ENCODE measurements around the gene C14orf132.

C14orf132 gene

GRCh38 chr14:96090441-96091148 is 51.4 kb downstream of the C14orf132 start:
- Histone ChIP-seq H3K9ac (ENCODE audit: low read depth in 1 of 2, low read length in 2 of 2) (no peak overlapping the region), H3K27me3 (ENCODE audit: control insufficient read depth in 1 of 2, insufficient read depth in 2 of 2, low read length in 2 of 2) (no peaks in the 10 kb centered on the region), H3K36me3 (ENCODE audit: control insufficient read depth in 1 of 2, insufficient read depth in 2 of 2, low read length in 2 of 2) (peaks cover 0 to 3% of the 10 kb centered on the region in 2 donors), H3K4me1 (ENCODE audit: control insufficient read depth in 1 of 2, insufficient read depth in 2 of 2, low read length in 2 of 2) (peaks cover 6 to 12% of the 10 kb centered on the region in 2 donors), H3K9me3 (ENCODE audit: control insufficient read depth in 1 of 2, low read length in 2 of 2) (no peaks in the 10 kb centered on the region), H3K4me3 (ENCODE audit: low read depth in 1 of 2, low read length in 2 of 2) (no peak overlapping the region), H3K27ac (ENCODE audit: low read depth, low read length) (no peak overlapping the region)

GRCh38 chr14:96091149-96091693 is 52.1 kb downstream of the C14orf132 start:
- peaks cover 0 to 3% of the 10 kb centered on the region in 2 donors for H3K36me3 ChIP-seq (ENCODE audit: control insufficient read depth in 1 of 2, insufficient read depth in 2 of 2, low read length in 2 of 2)
- H3K4me3 ChIP-seq (ENCODE audit: low read depth in 1 of 2, low read length in 2 of 2), result no peak overlapping the region
- no peak overlapping the region for H3K9ac ChIP-seq (ENCODE audit: low read depth in 1 of 2, low read length in 2 of 2)
- H3K27ac ChIP-seq (ENCODE audit: low read depth, low read length), result no peak overlapping the region
- H3K27me3 ChIP-seq (ENCODE audit: control insufficient read depth in 1 of 2, insufficient read depth in 2 of 2, low read length in 2 of 2), result no peaks in the 10 kb centered on the region
- no peaks in the 10 kb centered on the region for H3K9me3 ChIP-seq (ENCODE audit: control insufficient read depth in 1 of 2, low read length in 2 of 2)
- H3K4me1 ChIP-seq (ENCODE audit: control insufficient read depth in 1 of 2, insufficient read depth in 2 of 2, low read length in 2 of 2), result peaks cover 8 to 12% of the 10 kb centered on the region in 2 donors

- peaks cover 8 to 12% of the 10 kb centered on the region in 2 donors for H3K4me1 ChIP-seq (ENCODE audit: control insufficient read depth in 1 of 2, insufficient read depth in 2 of 2, low read length in 2 of 2)
- no peak overlapping the region for H3K27ac ChIP-seq (ENCODE audit: low read depth, low read length)
- no peaks in the 10 kb centered on the region for H3K27me3 ChIP-seq (ENCODE audit: control insufficient read depth in 1 of 2, insufficient read depth in 2 of 2, low read length in 2 of 2)
- no peak overlapping the region for H3K9ac ChIP-seq (ENCODE audit: low read depth in 1 of 2, low read length in 2 of 2)
- H3K4me3 ChIP-seq (ENCODE audit: low read depth in 1 of 2, low read length in 2 of 2), result no peak overlapping the region
- peaks cover 0 to 2% of the 10 kb centered on the region in 2 donors for H3K36me3 ChIP-seq (ENCODE audit: control insufficient read depth in 1 of 2, insufficient read depth in 2 of 2, low read length in 2 of 2)
- no peaks in the 10 kb centered on the region for H3K9me3 ChIP-seq (ENCODE audit: control insufficient read depth in 1 of 2, low read length in 2 of 2)
Measured at GRCh38 chr14:96091941-96092411, 52.8 kb downstream of the C14orf132 start.

GRCh38 chr14:96092936-96093335 is 53.8 kb downstream of the C14orf132 start:
- Histone ChIP-seq H3K4me1 (ENCODE audit: control insufficient read depth in 1 of 2, insufficient read depth in 2 of 2, low read length in 2 of 2) (peaks cover 8 to 12% of the 10 kb centered on the region in 2 donors), H3K27ac (ENCODE audit: low read depth, low read length) (no peak overlapping the region), H3K4me3 (ENCODE audit: low read depth in 1 of 2, low read length in 2 of 2) (no peak overlapping the region), H3K36me3 (ENCODE audit: control insufficient read depth in 1 of 2, insufficient read depth in 2 of 2, low read length in 2 of 2) (no peaks in the 10 kb centered on the region), H3K9ac (ENCODE audit: low read depth in 1 of 2, low read length in 2 of 2) (no peak overlapping the region), H3K27me3 (ENCODE audit: control insufficient read depth in 1 of 2, insufficient read depth in 2 of 2, low read length in 2 of 2) (no peaks in the 10 kb centered on the region), H3K9me3 (ENCODE audit: control insufficient read depth in 1 of 2, low read length in 2 of 2) (no peaks in the 10 kb centered on the region)

DNA sequence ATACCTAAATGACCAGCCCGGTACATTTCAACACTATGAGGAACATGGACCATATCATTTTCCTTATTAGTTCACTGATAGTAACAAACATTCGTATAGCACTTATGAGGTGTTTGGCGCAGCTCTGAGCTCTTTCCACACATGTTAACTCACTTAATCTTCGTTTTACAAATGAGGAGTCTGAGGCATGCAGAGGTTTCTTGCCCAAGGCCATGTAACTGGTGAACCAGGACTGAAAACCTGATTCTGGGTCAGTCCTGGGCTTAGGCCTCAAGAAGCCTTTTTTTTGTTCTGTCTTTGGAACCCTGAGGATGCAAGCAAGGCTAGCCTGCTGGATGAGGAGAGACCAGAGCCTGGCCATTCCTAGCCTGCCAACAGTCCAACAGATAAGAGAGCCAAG is 55.0 kb downstream of the C14orf132 start:
- Histone ChIP-seq H3K9me3 (ENCODE audit: control insufficient read depth in 1 of 2, low read length in 2 of 2) (no peaks in the 10 kb centered on the region), H3K4me1 (ENCODE audit: control insufficient read depth in 1 of 2, insufficient read depth in 2 of 2, low read length in 2 of 2) (peaks cover 8 to 12% of the 10 kb centered on the region in 2 donors), H3K4me3 (ENCODE audit: low read depth in 1 of 2, low read length in 2 of 2) (no peak overlapping the region), H3K27me3 (ENCODE audit: control insufficient read depth in 1 of 2, insufficient read depth in 2 of 2, low read length in 2 of 2) (no peaks in the 10 kb centered on the region), H3K9ac (ENCODE audit: low read depth in 1 of 2, low read length in 2 of 2) (no peak overlapping the region), H3K27ac (ENCODE audit: low read depth, low read length) (no peak overlapping the region), H3K36me3 (ENCODE audit: control insufficient read depth in 1 of 2, insufficient read depth in 2 of 2, low read length in 2 of 2) (no peaks in the 10 kb centered on the region)

DNA sequence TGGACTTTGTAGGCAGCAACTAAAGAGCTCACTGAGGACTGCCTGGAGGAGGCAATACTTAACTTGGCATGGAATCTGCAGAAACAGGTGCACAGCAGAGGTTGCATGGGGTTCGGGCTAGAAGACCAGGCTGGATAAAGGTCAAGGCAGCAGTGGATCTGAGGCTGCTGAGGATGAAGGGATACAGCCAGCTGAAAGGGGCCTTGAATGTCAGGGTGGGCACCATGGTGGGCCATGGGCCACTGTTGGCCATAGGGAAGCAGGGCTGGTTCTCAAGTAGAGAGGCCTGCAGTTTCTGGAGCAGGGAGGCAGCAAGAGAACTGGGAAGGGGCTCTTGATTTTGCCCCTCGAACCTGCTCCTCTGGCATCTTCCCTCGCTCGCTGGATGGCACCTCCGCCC is 55.5 kb downstream of the C14orf132 start:
- Histone ChIP-seq H3K27me3 (ENCODE audit: control insufficient read depth in 1 of 2, insufficient read depth in 2 of 2, low read length in 2 of 2) (no peaks in the 10 kb centered on the region), H3K4me3 (ENCODE audit: low read depth in 1 of 2, low read length in 2 of 2) (no peak overlapping the region), H3K9ac (ENCODE audit: low read depth in 1 of 2, low read length in 2 of 2) (no peak overlapping the region), H3K4me1 (ENCODE audit: control insufficient read depth in 1 of 2, insufficient read depth in 2 of 2, low read length in 2 of 2) (peaks cover 8 to 12% of the 10 kb centered on the region in 2 donors), H3K36me3 (ENCODE audit: control insufficient read depth in 1 of 2, insufficient read depth in 2 of 2, low read length in 2 of 2) (no peaks in the 10 kb centered on the region), H3K27ac (ENCODE audit: low read depth, low read length) (no peak overlapping the region), H3K9me3 (ENCODE audit: control insufficient read depth in 1 of 2, low read length in 2 of 2) (no peaks in the 10 kb centered on the region)

- Histone ChIP-seq H3K9me3 (ENCODE audit: control insufficient read depth in 1 of 2, low read length in 2 of 2) (no peaks in the 10 kb centered on the region), H3K9ac (ENCODE audit: low read depth in 1 of 2, low read length in 2 of 2) (no peak overlapping the region), H3K27me3 (ENCODE audit: control insufficient read depth in 1 of 2, insufficient read depth in 2 of 2, low read length in 2 of 2) (no peaks in the 10 kb centered on the region), H3K4me1 (ENCODE audit: control insufficient read depth in 1 of 2, insufficient read depth in 2 of 2, low read length in 2 of 2) (peaks cover 8 to 12% of the 10 kb centered on the region in 2 donors), H3K4me3 (ENCODE audit: low read depth in 1 of 2, low read length in 2 of 2) (no peak overlapping the region), H3K27ac (ENCODE audit: low read depth, low read length) (no peak overlapping the region), H3K36me3 (ENCODE audit: control insufficient read depth in 1 of 2, insufficient read depth in 2 of 2, low read length in 2 of 2) (no peaks in the 10 kb centered on the region)
Measured at GRCh38 chr14:96095058-96095457, 55.9 kb downstream of the C14orf132 start.

- H3K27me3 ChIP-seq (ENCODE audit: control insufficient read depth in 1 of 2, insufficient read depth in 2 of 2, low read length in 2 of 2), result no peaks in the 10 kb centered on the region
- H3K4me1 ChIP-seq (ENCODE audit: control insufficient read depth in 1 of 2, insufficient read depth in 2 of 2, low read length in 2 of 2), result peaks cover 10% of the 10 kb centered on the region in 2 donors
- H3K4me3 ChIP-seq (ENCODE audit: low read depth in 1 of 2, low read length in 2 of 2), result peak overlapping the region in 1 of 2 donors; percentile 28
- H3K36me3 ChIP-seq (ENCODE audit: control insufficient read depth in 1 of 2, insufficient read depth in 2 of 2, low read length in 2 of 2), result no peaks in the 10 kb centered on the region
- H3K9me3 ChIP-seq (ENCODE audit: control insufficient read depth in 1 of 2, low read length in 2 of 2), result no peaks in the 10 kb centered on the region
- H3K9ac ChIP-seq (ENCODE audit: low read depth in 1 of 2, low read length in 2 of 2), result no peak overlapping the region
- no peak overlapping the region for H3K27ac ChIP-seq (ENCODE audit: low read depth, low read length)
Measured at GRCh38 chr14:96095581-96096476, 56.7 kb downstream of the C14orf132 start.

DNA sequence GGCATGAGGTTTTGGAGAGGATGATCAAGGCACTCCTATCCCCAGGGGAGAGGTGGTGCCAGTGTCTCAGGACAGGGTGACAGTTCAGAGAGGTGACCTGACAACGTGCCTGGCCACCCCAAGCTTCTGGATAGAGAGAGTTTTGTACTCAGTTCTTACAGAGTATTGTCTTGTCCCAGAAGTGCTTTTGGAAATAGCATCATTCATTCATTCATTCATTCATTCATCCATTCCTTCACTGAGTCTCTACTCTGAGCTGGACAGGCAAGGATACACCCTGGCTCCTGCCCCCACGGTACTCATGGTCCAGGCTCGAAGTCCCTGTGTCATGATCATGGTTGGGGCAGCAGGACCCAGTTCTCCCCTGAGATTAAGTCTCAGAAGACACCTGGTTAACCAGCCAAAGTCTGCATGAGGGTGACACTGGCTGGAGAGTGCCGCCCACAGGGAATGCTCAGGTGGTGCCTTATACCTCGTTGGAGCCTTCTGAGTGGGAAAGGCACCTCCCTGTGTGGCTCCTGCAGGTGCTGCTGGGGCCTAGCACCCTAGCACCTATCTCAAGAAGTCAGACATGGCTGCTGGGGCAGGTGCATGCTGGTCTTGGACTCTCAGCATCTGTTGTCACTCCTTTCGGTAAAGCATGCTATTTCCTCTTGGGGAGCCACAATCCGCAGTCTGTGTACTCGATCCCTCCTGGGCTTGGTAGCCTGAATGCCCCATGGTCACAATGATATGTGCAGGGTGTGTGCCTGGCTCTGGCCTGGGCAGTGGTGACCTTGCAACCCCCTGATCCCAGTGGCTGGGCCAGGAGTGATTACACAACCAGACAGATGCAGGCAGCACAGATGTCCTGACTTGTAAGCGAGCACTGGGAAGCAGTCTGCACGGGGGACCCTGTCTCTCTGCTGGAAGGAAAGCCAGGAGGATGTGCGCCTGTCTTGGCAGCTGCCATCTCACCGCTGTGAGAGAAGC is 57.8 kb downstream of the C14orf132 start:
- Histone ChIP-seq H3K9me3 (ENCODE audit: control insufficient read depth in 1 of 2, low read length in 2 of 2) (no peaks in the 10 kb centered on the region), H3K9ac (ENCODE audit: low read depth in 1 of 2, low read length in 2 of 2) (no peak overlapping the region), H3K4me1 (ENCODE audit: control insufficient read depth in 1 of 2, insufficient read depth in 2 of 2, low read length in 2 of 2) (peaks cover 4 to 11% of the 10 kb centered on the region in 2 donors), H3K4me3 (ENCODE audit: low read depth in 1 of 2, low read length in 2 of 2) (no peak overlapping the region), H3K36me3 (ENCODE audit: control insufficient read depth in 1 of 2, insufficient read depth in 2 of 2, low read length in 2 of 2) (no peaks in the 10 kb centered on the region), H3K27ac (ENCODE audit: low read depth, low read length) (no peak overlapping the region), H3K27me3 (ENCODE audit: control insufficient read depth in 1 of 2, insufficient read depth in 2 of 2, low read length in 2 of 2) (no peaks in the 10 kb centered on the region)
